Thyroid gland (tissue), 4 donors: Measurements from ENCODE around the gene AAK1.

Experiments used
- CTCF ChIP-seq, 6 experiments: fragments of 200-600 bp in 3 of 6; fragments of 450-650 bp in 3 of 6; sonication (generic) in 3 of 6; IDR thresholded peaks; one replicate each; pipeline ENCODE4 v1.5.1; 2016 to 2019; ENCODE audit warnings: antibody characterized with exemption in 6 of 6, mild to moderate bottlenecking in 2 of 6, inconsistent platforms in 1 of 6, moderate library complexity in 1 of 6
- POLR2A ChIP-seq, 2 donors: fragments of 450-650 bp; IDR thresholded peaks; one replicate each; pipeline ENCODE4 v1.6.1; 2017; ENCODE audit warnings: antibody characterized with exemption in 2 of 2, mild to moderate bottlenecking in 2 of 2, moderate library complexity in 1 of 2

DNA sequence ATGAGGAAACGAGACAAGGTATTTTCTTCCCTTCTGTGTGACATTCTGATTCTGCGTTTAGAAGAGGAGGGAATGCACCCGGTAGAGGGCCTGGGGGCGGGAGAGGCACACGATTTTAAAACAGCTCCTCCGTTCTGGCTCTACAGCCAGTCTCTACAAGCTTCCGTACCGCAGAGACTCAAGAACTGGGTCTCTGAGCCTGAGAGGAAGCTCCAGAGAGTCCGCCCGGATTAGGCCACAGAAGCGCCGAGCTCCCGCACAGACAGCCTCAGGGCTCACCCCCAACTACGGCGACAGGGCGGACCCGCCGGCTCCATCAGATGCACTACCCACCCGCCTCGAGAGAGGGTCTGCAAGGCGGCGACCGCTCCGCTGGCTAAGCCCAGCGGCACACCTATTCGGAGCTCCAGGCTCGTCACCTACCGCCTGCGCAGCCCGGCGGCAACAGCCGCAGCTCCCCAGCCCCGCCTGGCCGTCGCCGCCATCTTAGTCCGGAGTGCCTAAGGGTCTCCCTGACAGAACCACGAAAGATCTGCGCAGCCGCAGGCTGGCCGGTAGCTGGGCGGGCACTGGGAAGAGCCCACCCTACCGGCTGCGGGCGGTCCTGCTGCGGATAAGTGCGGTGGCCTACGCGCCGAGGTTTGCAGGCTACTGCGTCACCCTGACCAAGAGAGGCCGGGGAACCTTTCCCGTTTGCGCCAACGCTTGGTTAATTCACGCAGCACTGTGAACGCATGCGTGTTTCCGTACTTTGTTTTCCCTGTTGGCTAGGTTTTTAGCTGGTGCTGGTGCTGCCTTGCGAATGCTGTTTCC lies 206.4 kb downstream of the AAK1 start, which contains the start of gene NFU1:
- TF ChIP-seq CTCF (IDR thresholded peaks at IDR 0.05) (peak; percentile 43 to 78 (median 55)), POLR2A (IDR thresholded peaks at IDR 0.05) (peak; percentile 51 to 95)
